Measurements from ENCODE around the gene RCL1.
"Not testable (repeated sequence)": the region's sequence is repeated elsewhere in the genome, so short reads cannot be mapped to it uniquely, and the experiment has no call there.

Gene RCL1

GRCh38 chr9:4891674-4892073 lies 98.9 kb downstream of the RCL1 start:
- DNase-seq: no peak

GRCh38 chr9:4892501-4893194 lies 99.9 kb downstream of the RCL1 start:
- DNase-seq: no peak

GRCh38 chr9:4894076-4894475 lies 101.3 kb downstream of the RCL1 start:
- no peak for DNase-seq

GRCh38 chr9:4899853-4900252 lies 107.1 kb downstream of the RCL1 start:
- DNase-seq: not testable (repeated sequence)

DNA sequence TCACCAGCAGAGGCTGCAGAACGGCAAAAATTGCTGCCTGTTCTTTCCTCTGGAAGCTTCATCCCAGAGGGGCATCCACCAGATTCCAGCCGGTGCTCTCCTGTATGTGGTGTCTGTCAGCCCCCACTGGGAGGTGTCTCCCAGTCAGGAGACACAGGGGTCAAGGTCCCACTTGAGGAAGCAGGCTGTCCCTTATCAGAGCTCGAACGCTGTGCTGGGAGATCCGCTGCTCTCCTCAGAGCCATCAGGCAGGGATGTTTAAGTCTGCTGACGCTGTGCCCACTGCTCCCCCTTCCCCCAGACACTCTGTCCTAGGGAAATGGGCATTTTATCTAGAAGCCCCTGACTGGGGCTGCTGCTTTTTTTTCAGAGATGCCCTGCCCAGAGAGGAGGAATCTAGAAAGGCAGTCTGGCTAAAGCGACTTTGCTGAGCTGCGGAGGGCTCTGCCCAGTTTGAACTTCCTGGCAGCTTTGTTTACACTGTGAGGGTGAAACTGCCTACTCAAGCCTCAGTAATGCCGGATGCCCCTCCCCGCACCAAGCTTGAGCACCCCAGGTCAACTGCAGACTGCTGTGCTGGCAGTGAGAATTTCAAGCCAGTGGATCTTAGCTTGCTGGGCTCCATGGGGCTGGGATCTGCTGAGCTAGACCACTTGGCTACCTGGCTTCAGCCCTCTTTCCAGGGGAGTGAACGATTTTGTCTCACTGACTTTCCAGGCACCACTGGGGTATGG lies 108.8 kb downstream of the RCL1 start:
- DNase-seq: not testable (repeated sequence)

GRCh38 chr9:4902135-4902475 lies 109.4 kb downstream of the RCL1 start:
- no peak for DNase-seq

- DNase-seq: no peak
Observed at GRCh38 chr9:4904322-4905134, 111.8 kb downstream of the RCL1 start.

- no peak for DNase-seq
Observed at GRCh38 chr9:4905135-4905490, 112.4 kb downstream of the RCL1 start.
